Measurements from ENCODE around the gene RPS21.

The RPS21 gene

DNA sequence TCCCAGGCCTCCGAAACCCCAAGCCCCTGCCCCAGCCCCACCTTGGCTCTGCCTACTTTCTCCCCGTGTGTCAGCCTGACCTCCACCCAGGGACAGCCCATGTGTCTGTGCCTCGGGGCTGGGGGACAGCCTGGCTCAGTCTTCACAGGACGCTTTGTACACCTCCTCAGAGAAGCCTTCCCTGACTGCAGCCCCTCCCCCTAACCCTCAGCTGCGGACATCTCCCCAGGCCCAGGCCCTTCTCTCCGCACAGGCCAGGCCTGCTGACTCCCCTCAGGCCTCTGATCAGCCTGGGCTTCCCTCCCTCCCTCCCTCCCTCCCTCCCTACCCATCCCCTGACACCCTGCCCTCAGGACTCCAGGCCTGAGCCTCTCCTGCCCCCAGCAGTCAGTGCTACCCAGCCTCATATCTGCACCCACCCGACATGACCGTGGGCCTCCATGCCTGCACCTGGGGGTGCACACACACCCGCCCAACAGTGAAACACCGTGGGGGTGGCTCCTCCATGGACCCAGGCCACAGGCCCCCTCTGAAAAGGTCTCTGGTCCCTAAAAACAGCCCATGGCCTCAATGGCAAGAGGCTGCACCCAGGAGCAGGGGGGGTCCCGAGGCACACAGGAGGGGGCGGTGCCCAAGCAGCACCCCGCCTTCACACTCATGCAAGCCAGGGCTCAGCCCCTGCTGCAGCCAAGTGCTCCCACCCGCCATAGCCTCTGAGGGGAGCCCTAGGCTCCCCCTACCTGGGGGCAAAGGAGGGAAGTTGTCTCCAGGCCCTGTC lies 32.7 kb upstream of the RPS21 start:
- DNase-seq, result no peak

DNA sequence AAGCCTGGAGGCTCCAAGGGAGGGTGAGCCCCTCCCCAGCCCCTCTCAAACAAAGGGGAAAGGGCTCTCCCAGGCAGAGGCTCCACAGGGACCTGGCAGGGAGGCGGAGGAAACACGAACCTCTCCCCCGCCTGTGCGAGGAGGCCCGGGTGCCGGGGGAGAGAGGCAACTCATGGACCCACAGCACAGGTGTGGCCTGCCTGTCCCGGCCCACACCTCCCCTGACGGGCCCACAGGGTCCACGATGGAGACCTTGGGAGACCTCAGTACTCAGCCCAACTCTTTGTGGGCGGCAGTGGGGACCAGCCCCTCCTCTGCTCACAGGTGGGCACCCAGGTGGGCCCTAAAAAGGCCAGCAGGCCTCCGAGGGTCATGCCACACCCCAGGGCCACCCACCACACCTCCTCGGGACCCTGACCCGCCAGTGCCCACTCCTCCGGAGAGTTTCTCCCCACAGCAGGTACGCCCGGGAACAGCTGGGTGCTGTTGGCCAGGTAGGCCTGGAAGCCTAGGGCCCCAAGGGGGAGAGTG lies 32.0 kb upstream of the RPS21 start:
- DNase-seq, result no peak

DNA sequence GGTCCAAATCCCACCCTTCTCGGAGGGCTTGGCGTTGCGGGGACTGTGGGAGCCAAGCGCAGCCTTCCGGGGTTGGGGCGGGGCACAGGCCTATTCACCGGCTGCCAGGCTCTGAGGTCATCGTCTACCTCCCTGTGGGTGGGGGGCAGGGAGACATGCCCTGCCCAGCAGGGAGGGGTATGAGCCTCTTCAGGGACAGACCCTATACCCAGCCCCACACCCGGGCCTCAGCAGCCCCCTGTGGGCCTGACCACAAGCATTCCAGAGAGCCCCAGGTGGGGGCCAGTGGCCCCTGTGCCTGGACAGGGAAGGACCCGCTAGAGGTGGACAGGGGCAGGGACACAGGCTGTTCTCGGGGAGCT lies 31.4 kb upstream of the RPS21 start:
- no peak for DNase-seq

DNA sequence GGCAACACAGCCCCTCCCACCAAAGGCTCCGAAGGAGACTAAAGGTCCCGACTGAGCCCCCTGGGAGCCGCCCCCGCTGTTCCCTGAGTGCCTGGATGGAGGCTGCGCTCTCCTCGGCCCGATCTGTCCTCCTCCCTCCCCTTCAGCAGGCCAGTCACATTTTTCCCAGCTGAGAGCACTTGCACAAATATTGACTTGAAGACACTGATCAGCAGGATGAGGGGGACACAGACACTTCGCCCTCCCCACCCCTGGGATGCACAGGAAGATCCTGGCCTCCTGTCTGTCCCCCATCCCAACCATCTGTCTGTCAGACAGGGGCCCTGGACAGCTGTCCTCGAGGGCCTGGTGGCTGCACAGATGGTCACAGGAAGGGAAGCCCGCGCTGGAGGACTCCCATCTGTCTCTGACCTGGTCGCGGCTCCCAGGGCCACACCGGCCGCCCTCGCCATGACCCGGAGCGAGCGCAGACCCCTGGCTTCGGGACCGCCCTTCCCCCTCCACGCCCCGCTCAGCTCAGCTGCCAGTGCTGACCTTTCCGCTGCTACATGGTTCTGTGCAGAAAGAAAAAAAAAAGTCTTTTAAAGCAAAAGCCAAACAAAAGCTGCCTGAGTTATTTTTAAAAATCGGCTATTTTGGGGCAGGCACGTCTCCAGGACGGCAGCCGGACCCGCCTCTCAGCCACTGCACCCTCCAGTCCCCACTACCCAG lies 30.9 kb upstream of the RPS21 start:
- DNase-seq, result no peak

DNA sequence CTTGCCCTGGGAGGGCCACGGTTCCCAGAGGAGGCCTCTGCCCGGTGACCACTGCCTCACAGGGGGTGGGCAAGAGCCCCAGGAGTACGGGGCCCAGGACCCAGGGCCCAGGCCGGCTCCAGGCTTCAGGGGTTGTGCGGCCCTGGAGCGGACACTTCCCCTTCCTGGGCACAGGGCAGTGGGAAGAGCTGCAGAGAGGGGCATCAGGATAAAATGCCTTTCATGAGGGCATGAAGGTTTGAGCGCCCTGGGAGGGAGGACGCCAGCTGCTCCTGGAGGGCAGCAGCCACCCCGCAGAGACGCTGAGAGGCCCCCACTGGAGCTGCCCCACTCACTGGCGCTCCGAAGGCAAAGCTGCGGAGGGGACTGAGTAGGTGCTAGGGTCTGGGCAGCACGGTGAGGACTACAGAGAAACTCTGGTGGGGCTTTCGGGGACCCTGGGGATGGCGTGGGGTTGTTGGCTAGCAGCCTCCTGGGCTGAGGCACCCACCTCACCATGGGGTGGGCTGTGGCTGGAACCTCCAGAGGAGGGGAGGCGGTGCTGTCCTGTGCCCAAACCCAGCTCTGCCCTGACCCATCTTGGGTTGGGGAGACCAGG lies 30.2 kb upstream of the RPS21 start:
- no peak for DNase-seq

DNA sequence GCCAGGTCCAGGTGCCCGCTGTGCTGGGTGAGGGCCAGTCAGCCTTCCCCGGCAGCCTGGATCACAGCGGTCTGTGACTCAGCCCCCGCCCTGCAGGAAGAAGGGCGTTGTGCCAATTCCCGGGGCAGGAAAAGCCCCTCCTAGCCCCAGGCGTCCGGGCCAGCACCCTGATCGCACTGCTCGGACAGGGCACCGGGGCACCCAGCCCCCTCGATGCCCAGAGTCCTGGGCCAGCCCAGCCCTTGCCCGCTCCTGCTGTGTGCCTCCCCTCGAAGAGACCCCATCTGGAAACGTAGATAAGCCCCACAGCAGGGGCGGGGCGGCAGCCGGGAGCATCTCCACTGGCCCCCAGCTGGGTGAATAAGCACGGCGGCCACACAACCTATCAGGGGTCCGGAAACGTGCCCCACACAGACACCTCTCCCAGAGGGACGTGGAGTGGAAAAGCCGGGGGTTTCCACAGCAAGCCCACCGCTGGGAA lies 29.7 kb upstream of the RPS21 start:
- no peak for DNase-seq

DNA sequence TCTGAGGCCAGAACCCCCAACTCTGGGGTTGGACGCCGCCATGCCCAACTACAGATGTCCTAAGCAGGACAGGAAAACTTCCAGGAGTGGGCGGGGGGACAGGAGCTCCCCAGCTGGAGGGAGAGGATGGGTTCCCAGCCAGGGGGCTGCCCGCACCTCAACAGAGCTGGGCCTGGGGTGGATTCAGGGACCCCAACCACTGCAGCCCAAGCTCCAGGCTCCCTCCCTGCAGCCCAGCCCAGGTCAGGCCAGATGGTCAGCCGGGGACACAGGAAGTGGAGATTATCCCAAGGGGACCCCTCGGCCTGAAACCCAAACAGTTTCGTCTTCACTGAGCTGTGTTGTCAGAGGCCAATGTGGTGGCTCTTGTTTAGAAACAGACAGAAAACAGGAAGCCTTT lies 29.2 kb upstream of the RPS21 start:
- DNase-seq, result no peak

DNA sequence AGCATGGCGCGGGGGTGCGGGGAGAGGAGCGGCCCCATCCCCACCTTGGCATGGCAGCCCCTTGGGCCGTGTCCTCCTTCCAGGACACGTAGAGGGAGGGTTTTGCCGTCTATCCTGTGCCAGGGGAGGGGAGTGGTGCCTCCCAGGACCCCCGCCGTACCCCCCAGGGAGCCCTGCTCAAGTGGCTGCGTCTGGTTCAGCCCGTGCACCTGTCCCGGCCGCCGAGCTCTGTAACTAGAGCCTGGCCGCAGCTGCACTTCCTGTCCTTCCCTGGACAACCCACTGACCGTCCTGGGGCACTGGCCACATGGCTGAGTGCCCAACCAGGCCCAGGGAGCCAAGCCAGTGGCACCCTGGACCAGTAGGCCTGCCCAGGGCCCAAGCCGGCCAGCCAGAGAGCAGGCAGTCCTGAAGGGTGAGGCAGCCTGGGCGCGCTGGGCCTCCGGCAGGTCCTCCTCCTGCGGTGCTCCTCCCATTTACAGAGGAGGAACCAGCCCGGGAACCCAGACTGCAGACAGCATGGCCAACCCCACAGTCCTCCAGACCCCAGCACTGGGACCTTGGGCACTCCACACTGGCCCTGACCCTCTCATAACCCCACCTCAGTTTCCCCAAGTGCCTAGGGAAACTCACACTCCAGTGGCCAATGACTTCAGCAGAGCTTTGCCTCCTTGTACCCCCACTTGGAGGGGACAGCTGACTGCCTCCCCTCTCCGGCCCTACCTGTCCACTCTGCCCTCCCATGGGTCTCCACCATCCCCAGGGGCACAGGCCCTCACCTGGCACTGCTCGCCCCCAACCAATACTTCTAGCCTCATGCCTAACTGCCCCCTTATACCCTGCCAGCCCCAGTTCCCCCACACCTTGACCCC lies 28.5 kb upstream of the RPS21 start:
- DNase-seq, result no peak

DNA sequence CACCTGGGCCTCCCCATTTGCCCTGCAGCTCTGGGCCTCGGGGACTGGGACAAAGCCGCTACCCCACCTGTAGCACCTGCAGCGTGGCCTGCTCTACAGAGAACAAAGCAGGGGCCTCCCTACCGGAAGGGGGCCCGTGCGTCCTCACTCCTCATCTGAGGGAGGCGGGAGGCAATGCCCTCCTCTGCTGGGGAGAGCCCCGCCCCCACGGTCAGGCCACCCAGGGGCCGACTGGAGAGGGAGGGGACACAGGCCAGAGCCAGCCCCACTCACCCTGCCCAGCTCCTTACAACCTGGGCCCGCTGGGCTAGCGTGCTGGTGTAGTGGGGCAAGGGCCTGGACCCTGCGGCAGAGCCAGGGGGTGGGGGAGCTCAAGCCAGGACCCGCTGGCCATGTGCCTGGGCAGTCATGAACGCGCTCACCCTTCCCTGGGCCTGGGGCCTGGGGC lies 27.8 kb upstream of the RPS21 start:
- no peak for DNase-seq

DNA sequence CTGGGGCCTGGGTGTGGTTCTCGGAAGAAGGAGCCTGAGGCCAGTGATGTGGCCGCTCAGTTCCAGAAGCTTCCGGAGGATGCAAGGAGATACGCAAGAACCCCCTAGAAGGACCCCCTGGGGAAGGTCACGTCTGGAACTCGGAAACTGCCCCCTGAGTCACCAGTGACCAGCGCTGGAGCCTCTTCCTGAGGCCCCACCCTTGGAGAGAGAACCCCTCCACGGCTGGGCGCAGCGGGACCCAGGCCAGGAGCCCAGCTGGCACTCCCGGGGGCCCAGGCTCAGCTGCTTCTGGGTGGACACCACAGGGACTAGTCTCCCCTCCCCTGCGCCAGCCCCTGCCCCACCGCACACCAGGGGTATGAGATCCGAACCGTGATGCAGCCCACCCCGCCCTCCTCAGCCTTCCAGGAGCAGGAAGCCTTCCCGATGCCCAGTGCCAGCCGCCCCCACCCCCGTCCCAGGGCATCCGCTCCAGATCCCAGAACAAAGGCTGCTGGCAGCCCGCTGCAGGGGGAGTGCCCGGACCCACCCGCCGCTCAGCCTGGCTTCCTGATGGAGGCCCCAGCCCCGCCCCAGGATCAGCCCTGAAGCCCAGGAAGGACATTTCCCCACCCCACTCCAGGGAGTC lies 27.3 kb upstream of the RPS21 start:
- no peak for DNase-seq

DNA sequence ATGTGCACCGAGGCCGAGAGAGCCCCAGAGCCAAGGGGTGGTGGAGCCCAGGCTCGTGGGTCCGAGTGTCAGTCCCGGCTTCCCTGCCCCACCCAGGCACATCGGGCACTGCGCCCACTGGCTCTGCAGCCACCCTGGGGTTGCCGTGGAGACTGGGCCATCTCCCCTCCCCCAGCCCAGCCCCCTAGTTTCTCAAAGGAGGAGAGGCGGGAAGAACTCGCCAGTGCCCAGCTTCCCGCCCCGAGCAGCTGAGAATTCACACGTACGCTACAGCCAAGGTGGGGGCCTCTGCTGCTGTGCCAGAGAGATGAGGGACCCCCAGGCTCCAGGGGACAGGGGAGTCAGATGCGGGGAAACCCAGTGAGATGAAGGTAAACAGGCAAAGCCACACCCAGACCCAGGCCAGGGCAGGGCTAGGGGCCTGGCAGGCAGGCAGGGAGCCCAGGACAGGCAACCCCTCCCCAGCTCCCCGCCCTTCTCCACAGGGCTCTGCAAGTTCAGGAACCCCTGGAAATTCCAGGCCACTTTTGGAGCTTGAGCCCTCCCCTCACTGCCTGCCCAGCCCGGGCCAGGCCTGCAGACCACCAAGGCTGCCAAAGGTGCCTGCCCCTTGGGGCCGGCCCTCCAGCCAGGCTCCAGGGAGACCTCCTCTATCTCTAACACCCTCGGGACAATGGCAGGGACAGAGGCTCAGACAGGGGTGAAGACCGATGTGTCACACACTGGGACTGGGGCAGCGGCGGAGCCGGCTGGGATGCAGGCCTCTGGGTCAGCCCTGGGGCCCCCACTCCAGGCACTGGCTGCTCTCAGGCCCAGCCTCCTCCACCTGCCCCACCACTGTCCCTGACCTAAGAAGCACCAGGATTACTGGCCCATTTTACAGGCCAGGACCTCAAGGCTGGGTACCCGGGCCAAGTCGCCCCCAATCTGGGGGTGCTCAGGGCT lies 25.8 kb upstream of the RPS21 start:
- no peak for DNase-seq

DNA sequence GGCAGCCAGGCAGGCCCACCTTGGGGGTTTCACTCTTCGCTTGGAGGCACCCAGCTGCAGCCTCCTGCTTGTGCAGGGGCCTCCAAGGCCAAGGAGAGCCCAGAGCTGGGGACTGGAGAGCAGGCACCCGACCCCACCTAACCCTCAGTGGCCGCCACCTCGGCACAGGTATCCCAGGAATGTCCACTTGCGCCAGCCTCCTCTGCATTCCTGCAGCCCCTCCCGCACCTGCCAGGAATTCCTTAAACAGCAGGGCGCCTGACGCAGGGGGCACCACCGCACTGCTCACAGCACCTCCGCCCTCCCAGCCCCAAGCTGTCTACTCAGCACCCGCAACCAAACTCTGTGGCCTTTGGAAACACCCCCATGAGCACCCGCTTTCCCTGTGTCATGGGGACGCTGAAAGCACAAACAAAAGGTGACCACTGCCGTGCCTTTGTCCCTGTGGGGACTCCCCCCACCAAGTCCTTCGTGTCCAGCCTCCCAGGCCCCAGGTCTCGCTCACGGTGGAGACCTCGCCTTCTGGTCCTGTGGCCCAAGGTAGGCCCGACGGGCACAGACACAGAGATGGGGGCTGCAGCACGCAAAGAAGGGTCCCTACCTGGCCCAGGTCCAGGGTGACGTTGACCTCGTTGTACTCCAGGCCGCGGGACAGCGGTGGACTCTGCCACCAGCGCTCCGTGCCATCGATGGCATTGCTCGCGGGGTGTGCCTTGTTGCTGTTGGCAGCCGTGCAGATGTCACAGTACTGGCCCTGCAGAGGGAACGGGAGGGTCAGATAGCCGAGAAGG lies 24.9 kb upstream of the RPS21 start:
- DNase-seq, result no peak

DNA sequence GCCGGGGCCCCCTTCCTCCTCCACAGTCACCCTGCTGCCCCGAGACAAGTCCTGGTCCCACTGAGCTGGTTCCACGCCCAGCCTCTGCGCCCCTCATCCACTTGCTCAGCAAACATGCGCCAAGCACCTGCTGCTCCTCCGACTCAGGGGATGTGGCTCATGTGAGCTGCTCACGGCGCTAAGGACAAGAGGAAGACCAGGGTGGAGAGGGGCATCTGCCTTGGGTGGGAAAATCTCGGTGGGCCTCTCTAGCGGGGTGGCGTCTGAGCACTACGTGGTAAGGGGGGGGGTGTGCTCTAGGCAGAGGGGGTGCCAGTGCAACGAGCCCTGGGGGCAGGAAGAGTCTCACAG lies 24.3 kb upstream of the RPS21 start:
- DNase-seq, result no peak

DNA sequence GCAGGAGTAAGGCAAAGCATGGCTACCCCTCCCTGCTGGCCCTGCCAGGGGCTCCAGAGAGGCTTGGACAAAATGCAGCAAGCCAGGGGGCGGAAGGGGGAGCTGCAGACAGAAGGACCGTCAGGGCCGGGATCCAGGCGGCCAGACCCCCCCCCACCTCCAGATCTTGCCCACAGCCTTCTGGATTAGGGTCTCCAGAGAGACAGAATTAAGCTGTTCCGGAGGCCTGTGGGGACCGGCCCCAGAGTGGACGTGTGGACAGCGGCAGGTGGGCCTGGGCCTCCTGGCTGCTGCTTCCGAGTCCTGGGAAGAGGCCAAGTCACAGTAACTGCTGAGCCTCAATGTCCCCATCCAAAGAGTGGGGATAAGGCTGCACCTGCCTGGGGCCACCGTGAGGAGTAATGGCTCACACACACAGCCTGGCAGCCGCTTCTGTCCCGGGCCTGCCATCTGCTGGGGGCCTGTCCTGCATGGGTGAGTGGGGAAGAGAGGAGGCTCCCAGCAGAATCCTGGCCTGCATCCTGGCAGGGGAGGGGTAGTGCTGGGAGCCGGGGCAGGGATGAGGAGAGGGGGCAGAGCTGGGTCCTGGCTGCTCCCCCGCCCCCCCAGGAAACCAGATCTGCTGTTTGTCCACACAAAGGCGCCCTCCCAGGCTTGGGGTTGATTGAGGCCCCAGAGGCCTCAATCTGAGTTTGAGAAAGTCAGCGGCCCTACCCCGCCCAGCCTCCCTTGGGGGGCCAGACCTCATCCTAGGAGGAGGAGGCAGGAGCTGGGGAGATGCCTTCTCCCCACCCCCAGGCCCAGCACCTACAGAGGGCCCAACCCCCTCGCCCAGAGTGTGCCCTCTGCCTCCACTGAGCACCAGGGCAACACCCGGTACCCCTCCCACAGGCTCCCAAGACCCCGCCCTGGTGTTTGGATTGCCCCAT lies 23.6 kb upstream of the RPS21 start:
- no peak for DNase-seq

DNA sequence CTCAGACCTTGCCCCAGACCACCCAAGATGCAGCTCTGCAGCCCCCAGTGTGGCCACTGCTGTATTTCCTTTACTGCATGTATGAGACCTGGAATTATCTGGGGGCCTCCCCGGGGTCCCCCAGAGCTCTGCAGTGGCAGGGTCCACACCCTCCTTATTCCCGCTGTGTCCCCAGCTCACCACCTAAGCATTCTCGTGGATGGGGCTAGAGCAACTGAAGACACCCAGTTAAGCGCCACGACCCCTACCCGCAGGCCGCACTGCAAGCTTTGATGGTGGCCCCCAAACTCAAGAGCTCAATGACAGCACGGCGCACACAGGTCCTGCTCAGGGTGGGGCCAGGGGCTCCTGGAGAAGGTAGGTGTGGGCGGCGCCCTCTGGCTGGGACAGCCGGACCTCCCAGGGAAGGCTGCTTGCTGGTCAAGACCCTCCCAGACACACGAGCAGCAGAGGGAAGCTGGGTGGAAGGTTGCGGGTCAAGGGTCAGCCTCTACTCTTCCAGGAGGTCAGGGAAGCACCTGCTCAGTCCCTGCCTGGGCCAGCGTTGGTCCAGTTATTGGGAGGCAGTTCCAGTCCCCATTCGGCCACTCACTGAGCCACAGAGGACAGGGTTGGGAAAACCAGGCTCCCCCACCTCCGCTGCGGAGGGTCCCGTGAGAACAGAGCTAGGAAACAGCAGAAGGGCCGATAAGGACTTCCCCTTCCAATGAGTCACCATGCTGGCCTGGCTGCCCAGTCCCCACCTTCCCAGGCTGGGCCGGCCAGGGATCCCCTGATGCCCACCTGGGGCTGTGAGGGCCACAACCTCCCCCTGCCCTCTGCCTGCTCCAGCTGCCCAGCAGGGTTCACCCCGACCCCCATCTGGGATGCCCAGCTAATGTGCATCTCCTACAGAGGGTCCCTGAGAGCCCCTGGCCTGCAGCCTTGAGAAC lies 22.7 kb upstream of the RPS21 start:
- no peak for DNase-seq

DNA sequence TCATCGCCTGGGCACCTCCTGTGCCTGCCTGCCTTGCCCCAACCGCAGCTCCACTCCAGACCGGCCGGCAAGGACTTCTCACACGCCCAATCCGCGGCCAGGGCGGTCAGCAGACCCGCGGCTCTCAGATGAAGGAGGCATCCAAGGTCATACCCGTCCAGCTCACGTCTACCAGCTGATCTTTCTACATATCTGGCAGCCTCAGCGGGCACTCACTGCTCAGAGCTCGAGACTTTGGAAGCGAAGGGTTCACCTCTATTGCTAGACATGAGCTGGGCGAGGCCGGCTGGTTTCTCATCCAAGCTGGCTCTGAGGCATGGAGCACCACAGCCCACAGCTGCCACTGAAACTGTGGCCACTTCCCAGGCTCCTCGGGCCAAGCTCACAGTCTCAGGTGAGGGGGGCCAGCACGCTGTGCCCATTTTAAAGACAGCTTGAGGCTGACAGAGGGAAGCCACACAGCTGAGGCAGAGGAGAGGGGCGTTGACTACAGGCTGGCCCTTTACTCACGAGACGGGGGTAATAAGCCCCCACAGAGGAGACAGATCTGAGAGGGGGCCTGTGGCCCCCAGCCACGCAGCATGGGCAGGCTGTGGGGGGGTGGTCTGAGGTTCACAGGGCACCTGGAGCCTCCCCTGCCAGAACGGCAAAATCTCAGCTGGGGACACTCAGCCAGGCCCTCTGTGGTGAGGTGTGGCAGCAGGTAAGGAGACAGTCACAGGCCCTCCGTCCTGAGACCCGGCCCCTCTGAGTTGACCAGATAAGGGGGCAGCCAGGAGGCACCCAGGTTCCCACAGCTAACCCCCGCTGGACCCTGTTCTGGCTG lies 21.8 kb upstream of the RPS21 start:
- DNase-seq, result no peak

DNA sequence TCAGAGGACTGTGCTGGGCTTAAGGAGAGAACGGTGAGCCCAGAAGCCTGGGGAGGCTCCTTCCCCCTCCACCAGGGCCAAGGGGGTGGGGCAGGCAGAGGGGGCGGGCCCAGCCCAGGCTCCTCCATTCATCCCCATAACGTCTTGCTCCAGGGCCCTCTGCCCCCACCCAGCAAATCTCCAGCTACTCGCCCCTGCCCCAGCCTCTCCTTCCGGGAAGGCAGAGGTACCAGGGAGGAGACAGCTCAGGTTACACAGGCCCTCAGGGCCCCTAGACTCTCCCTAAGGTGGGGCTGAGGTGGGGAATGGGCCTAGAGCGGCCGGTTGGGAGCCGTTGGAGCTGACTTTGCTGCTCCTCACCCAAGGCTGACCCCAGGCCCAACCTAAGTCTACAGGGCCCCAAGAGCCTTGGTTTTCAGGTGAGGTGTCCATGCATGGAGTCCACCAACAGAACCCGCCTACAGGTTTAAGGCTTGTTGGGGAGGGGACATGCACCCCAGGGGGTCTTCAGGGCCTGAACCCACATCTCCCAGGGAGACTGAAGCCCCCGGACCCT lies 21.0 kb upstream of the RPS21 start:
- no peak for DNase-seq
